Activated CD8-positive, alpha-beta T cell treated with anti-CD3 and anti-CD28 coated beads for 36 hours (primary cell): ENCODE data around the gene ALKBH5. TPM values are rescaled to one million over a fixed set of nuclear protein-coding genes. Genes with fewer than 3 reads are reported as not detected.

ENCODE experiments used
- ATAC-seq: fragments of 200-7000 bp; cut with Tn5 transposase; one replicate; pipeline ENCODE4 v1.10.0; 2021; ENCODE audit warnings: mild to moderate bottlenecking, moderate library complexity
- CTCF ChIA-PET: fragments of 350-600 bp; sonication (Branson Sonifier 250); formaldehyde crosslinking; loops from one replicate; lab custom pipeline; 2021; ENCODE audit warnings: antibody characterized with exemption; lab: Charles Lee
- POLR2A ChIA-PET: fragments of 350-600 bp; sonication (Branson Sonifier 250); formaldehyde crosslinking; loops from one replicate; lab custom pipeline; 2021; ENCODE audit warnings: antibody characterized with exemption; lab: Charles Lee
- DNase-seq: peaks from one replicate; pipeline ENCODE4 v3.0.0-alpha.2; 2020
- H3K27ac Mint-ChIP-seq: one replicate; pipeline ENCODE4 v1.8.0; 2021; ENCODE audit warnings: mild to moderate bottlenecking, mixed read lengths
- H3K27me3 Mint-ChIP-seq: one replicate; pipeline ENCODE4 v1.8.0; 2021; ENCODE audit warnings: mixed read lengths
- H3K36me3 Mint-ChIP-seq: one replicate; pipeline ENCODE4 v1.8.0; 2021; ENCODE audit warnings: low read depth, mixed read lengths
- H3K4me1 Mint-ChIP-seq: one replicate; pipeline ENCODE4 v1.8.0; 2021; ENCODE audit warnings: low read depth, mixed read lengths
- H3K4me3 Mint-ChIP-seq: one replicate; pipeline ENCODE4 v1.8.0; 2021; ENCODE audit warnings: mild to moderate bottlenecking, moderate library complexity, mixed read lengths
- H3K9me3 Mint-ChIP-seq: one replicate; pipeline ENCODE4 v1.8.0; 2021; ENCODE audit warnings: mixed read lengths
- intact Hi-C: fragments of 100-400 bp; cut with micrococcal nuclease; formaldehyde crosslinking; loops from one replicate; pipeline ENCODE4 v1.10.0; 2022
- total RNA-seq, 2 experiments: library from RNA; stranded (reverse); gene quantifications; one replicate each; pipeline ENCODE4 v1.2.3, GENCODE V29; 2021
- TF ChIP-seq, protein P1 (sequence below): fragments of 200-600 bp; IDR thresholded peaks from one replicate; pipeline ENCODE4 v1.8.0; 2022; ENCODE audit warnings: antibody characterized with exemption, mild to moderate bottlenecking

Gene ALKBH5
- total RNA-seq, 2 experiments from 2014 or later = 213 to 217 TPM

DNA sequence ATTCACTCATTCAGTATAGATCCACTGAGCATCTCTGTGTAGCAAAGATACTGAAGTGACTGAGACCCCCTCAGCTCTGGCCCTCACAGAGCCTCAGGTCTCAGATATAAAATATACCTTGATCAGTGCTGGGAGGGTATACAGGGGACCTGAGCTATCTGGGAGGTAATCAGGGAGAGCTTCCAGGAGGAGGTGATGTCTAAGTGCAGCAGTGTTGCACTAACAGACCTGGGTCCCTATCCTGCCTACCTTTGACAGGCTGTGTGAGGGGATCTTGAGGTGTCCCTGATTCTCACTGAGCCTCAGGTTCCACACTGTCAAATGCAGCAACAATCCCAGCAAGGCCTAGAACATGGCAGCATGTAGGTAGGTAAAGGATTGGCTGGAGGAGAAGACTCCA, 6.5 kb upstream of the ALKBH5 start:
- Mint-ChIP-seq H3K9me3 (no peaks in the 10 kb centered on the region), H3K36me3 (no peaks in the 10 kb centered on the region), H3K4me1 (peaks cover 24% of the 10 kb centered on the region), H3K27ac (no peak overlapping the region), H3K27me3 (no peaks in the 10 kb centered on the region), H3K4me3 (no peak overlapping the region)
- no peak for DNase-seq
- TF ChIP-seq, protein P1, sequence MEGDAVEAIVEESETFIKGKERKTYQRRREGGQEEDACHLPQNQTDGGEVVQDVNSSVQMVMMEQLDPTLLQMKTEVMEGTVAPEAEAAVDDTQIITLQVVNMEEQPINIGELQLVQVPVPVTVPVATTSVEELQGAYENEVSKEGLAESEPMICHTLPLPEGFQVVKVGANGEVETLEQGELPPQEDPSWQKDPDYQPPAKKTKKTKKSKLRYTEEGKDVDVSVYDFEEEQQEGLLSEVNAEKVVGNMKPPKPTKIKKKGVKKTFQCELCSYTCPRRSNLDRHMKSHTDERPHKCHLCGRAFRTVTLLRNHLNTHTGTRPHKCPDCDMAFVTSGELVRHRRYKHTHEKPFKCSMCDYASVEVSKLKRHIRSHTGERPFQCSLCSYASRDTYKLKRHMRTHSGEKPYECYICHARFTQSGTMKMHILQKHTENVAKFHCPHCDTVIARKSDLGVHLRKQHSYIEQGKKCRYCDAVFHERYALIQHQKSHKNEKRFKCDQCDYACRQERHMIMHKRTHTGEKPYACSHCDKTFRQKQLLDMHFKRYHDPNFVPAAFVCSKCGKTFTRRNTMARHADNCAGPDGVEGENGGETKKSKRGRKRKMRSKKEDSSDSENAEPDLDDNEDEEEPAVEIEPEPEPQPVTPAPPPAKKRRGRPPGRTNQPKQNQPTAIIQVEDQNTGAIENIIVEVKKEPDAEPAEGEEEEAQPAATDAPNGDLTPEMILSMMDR = no peak
- intact Hi-C loops = no loop called here
- CTCF ChIA-PET = no interaction called here
- POLR2A ChIA-PET = interaction anchor here (0.7 kb wide), 2 partner anchors 30 to 152 kb away, joined by 3 read pairs; no protein-coding TSS in a partner anchor
- ATAC-seq = no peak

DNA sequence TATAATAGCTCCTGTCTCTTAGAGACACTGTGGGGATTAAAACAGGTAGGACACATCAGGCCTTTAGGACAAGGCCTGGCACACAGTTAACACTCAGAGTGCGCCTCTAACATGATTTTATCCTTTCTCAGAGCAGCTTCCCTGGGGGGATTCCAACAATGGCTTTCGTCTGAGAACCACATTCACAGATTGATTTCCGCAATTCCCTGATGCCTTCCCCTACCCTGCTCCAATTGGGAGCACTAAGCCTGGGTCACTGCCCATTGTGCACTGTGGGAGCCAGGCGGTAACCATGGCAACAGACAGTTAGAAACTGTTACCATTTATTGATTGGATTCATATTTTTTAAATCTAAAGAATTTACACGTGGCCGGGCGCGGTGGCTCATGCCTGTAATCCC, 5.9 kb upstream of the ALKBH5 start:
- H3K36me3 Mint-ChIP-seq = no peaks in the 10 kb centered on the region
- H3K4me1 Mint-ChIP-seq = peaks cover 26% of the 10 kb centered on the region
- ChIA-PET POLR2A (interaction anchor here (0.7 kb wide), 2 partner anchors 31 to 152 kb away, joined by 3 read pairs; no protein-coding TSS in a partner anchor), CTCF (no interaction called here)
- DNase-seq = no peak
- no peak for ATAC-seq
- no peak overlapping the region for H3K27ac Mint-ChIP-seq
- TF ChIP-seq, protein P1 = no peak
- no peaks in the 10 kb centered on the region for H3K27me3 Mint-ChIP-seq
- H3K4me3 Mint-ChIP-seq = no peak overlapping the region
- intact Hi-C loops = no loop called here
- H3K9me3 Mint-ChIP-seq = no peaks in the 10 kb centered on the region

GRCh38 chr17:18179196-18179595, 4.4 kb upstream of the ALKBH5 start:
- Mint-ChIP-seq H3K9me3 (no peaks in the 10 kb centered on the region), H3K27ac (peak overlapping the region; percentile 30), H3K4me3 (no peak overlapping the region), H3K4me1 (peaks cover 26% of the 10 kb centered on the region), H3K27me3 (no peaks in the 10 kb centered on the region), H3K36me3 (no peaks in the 10 kb centered on the region)
- ChIA-PET POLR2A (no interaction called here), CTCF (interaction anchor here (1.2 to 7.5 kb wide), 3 partner anchors 9 to 36 kb away, joined by 3 to 69 read pairs (median 6); no protein-coding TSS in a partner anchor)
- ATAC-seq (no peak), DNase-seq (no peak)
- TF ChIP-seq, protein P1 = no peak
- intact Hi-C loops = no loop called here

GRCh38 chr17:18179804-18180203, 3.8 kb upstream of the ALKBH5 start:
- POLR2A ChIA-PET = interaction anchor here (1.3 to 2.6 kb wide), 2 partner anchors 14 to 81 kb away, joined by 5 to 8 read pairs; partner anchors contain the start of gene MIEF2
- Mint-ChIP-seq H3K4me3 (no peak overlapping the region), H3K27ac (peak overlapping the region; percentile 30), H3K27me3 (no peaks in the 10 kb centered on the region), H3K36me3 (peaks cover 5% of the 10 kb centered on the region), H3K4me1 (peaks cover 26% of the 10 kb centered on the region), H3K9me3 (no peaks in the 10 kb centered on the region)
- ATAC-seq = no peak
- TF ChIP-seq, protein P1 = no peak
- CTCF ChIA-PET = interaction anchor here (1.2 to 7.5 kb wide), 3 partner anchors 9 to 37 kb away, joined by 3 to 69 read pairs (median 6); no protein-coding TSS in a partner anchor
- DNase-seq = no peak
- intact Hi-C loops = no loop called here

GRCh38 chr17:18181358-18181757, 2.3 kb upstream of the ALKBH5 start:
- CTCF ChIA-PET = interaction anchor here (0.6 to 7.5 kb wide), 3 partner anchors 38 to 81 kb away, joined by 3 to 69 read pairs (median 4); no protein-coding TSS in a partner anchor
- DNase-seq (peak; percentile 86), ATAC-seq (peak; percentile 14)

More at GRCh38 chr17:18181358-18181757, 2.3 kb upstream of the ALKBH5 start:
- intact Hi-C loops = no loop called here
- H3K36me3 Mint-ChIP-seq = peaks cover 21% of the 10 kb centered on the region
- H3K4me1 Mint-ChIP-seq = peaks cover 29% of the 10 kb centered on the region
- peak overlapping the region; percentile 98 for H3K27ac Mint-ChIP-seq
- H3K27me3 Mint-ChIP-seq = no peaks in the 10 kb centered on the region
- TF ChIP-seq, protein P1 = no peak
- H3K4me3 Mint-ChIP-seq = peak overlapping the region; percentile 96
- POLR2A ChIA-PET = interaction anchor here (0.8 to 4.2 kb wide), 10 partner anchors 11 to 143 kb away, joined by 3 to 18 read pairs (median 4); partner anchors contain the start of genes LLGL1 and MIEF2
- no peaks in the 10 kb centered on the region for H3K9me3 Mint-ChIP-seq
